ENCODE measurements around the gene UBR1. TPM values are rescaled to one million over a fixed set of nuclear protein-coding genes. Genes with fewer than 3 reads are reported as not detected.

Gene UBR1
- total RNA-seq, 1 experiment from 2014 or later, result 22.6 TPM

DNA sequence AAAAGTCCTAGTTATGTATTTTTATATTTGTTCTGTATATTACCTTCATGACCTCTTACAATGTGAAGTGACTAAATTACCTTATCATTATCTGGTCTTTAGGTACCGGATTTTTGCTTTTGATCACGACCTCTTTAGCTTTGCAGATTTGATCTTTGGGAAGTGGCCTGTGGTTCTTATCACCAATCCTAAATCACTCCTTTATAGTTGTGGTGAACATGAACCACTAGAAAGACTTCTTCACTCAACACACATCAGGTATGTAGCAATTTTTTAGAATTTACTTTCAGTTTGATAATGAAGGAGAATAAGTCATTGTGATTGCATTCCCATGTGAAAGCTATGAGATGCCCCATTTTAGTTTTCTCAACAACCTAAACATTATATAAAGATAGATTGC, 45.9 kb upstream of the UBR1 start:
- H3K36me3 ChIP-seq (ENCODE audit: low read depth, low read length), result peaks cover 29% of the 10 kb centered on the region
- no peak overlapping the region for H3K4me2 ChIP-seq (ENCODE audit: low read length)
- no TSS peak for BruUV-seq (replicated peaks)
- H3K79me2 ChIP-seq (ENCODE audit: low read length), result no peaks in the 10 kb centered on the region
- DNase-seq (no peak), ATAC-seq (no peak)
- peaks cover 5% of the 10 kb centered on the region for H3F3A ChIP-seq (ENCODE audit: low read length, unreplicated experiment)
- H4K20me1 ChIP-seq (ENCODE audit: low read length), result no peaks in the 10 kb centered on the region
- CTCF ChIA-PET, result no interaction called here
- POLR2A ChIA-PET (ENCODE audit: unreplicated experiment), result no interaction called here
- intact Hi-C loops (cut with micrococcal nuclease), result no loop called here
- H2AFZ ChIP-seq (ENCODE audit: low read length), result no peak overlapping the region
- H3K27ac ChIP-seq (ENCODE audit: low read length), result no peak overlapping the region
- H3K27me3 ChIP-seq (ENCODE audit: low read length), result no peaks in the 10 kb centered on the region
- H3K9me3 ChIP-seq (ENCODE audit: low read length), result no peaks in the 10 kb centered on the region
- no peaks in the 10 kb centered on the region for H3K9me2 ChIP-seq (replicated peaks; ENCODE audit: low read length)
- TF ChIP-seq EZH2phosphoT487 (IDR thresholded peaks at IDR 0.05; ENCODE audit: borderline replicate concordance, low read length), result no peak
- TF ChIP-seq EZH2 (IDR thresholded peaks at IDR 0.05; ENCODE audit: low read length, unreplicated experiment), result no peak
- no peak overlapping the region for H3K4me3 ChIP-seq (ENCODE audit: low read length)
- no peak overlapping the region for H3K9ac ChIP-seq (ENCODE audit: low read length)
- peaks cover 14% of the 10 kb centered on the region for H3K4me1 ChIP-seq (ENCODE audit: insufficient read depth, low read length)

DNA sequence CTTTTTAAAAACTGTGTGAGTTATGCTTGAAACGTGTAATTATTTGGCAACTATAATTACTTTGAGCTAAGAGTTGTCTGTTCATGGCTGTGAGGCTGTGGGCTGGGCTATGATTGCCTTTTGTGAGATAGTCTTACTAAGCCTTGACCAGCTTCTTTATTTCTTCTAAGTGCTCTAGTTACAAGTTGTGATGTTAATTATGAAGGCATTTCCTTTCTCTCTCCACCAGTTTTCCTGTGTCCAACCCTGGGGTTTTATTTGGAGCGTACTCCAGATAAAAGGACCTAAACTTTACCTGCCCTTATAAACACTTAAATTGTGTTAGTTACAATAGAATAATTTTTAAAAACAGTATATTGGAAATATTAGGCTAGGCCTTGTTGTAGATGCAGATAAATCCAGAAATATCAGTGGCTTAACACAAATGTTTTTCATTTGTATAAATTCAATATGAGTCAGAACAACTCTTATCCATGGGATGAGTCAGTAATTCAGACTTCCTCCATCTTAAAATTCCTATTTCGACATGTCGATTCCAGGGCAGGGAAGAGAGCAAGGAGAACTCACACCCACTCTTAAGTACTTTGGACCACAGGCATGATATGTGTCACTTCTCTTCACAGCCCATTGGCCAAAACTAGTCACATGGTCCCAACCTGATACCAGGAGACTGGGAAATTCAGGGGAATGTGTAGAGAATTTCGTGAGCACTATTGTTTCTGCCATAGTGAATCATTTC, 44.5 kb upstream of the UBR1 start:
- peaks cover 5% of the 10 kb centered on the region for H3F3A ChIP-seq (ENCODE audit: low read length, unreplicated experiment)
- no peaks in the 10 kb centered on the region for H4K20me1 ChIP-seq (ENCODE audit: low read length)
- H3K9me3 ChIP-seq (ENCODE audit: low read length), result no peaks in the 10 kb centered on the region
- peaks cover 14% of the 10 kb centered on the region for H3K4me1 ChIP-seq (ENCODE audit: insufficient read depth, low read length)
- POLR2A ChIA-PET (ENCODE audit: unreplicated experiment), result no interaction called here
- H3K4me3 ChIP-seq (ENCODE audit: low read length), result no peak overlapping the region
- BruUV-seq (replicated peaks), result no TSS peak
- intact Hi-C loops (cut with micrococcal nuclease), result no loop called here
- H3K79me2 ChIP-seq (ENCODE audit: low read length), result no peaks in the 10 kb centered on the region
- no peak overlapping the region for H2AFZ ChIP-seq (ENCODE audit: low read length)
- H3K9me2 ChIP-seq (replicated peaks; ENCODE audit: low read length), result no peaks in the 10 kb centered on the region
- peaks cover 29% of the 10 kb centered on the region for H3K36me3 ChIP-seq (ENCODE audit: low read depth, low read length)
- DNase-seq (peak; percentile 91), ATAC-seq (peak; percentile 80)
- peak overlapping the region; percentile 26 for H3K4me2 ChIP-seq (ENCODE audit: low read length)
- TF ChIP-seq EZH2phosphoT487 (IDR thresholded peaks at IDR 0.05; ENCODE audit: borderline replicate concordance, low read length) (no peak), EZH2 (IDR thresholded peaks at IDR 0.05; ENCODE audit: low read length, unreplicated experiment) (no peak)
- TF ChIP-seq, protein P1, sequence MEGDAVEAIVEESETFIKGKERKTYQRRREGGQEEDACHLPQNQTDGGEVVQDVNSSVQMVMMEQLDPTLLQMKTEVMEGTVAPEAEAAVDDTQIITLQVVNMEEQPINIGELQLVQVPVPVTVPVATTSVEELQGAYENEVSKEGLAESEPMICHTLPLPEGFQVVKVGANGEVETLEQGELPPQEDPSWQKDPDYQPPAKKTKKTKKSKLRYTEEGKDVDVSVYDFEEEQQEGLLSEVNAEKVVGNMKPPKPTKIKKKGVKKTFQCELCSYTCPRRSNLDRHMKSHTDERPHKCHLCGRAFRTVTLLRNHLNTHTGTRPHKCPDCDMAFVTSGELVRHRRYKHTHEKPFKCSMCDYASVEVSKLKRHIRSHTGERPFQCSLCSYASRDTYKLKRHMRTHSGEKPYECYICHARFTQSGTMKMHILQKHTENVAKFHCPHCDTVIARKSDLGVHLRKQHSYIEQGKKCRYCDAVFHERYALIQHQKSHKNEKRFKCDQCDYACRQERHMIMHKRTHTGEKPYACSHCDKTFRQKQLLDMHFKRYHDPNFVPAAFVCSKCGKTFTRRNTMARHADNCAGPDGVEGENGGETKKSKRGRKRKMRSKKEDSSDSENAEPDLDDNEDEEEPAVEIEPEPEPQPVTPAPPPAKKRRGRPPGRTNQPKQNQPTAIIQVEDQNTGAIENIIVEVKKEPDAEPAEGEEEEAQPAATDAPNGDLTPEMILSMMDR (conservative IDR thresholded peaks at IDR 0.05; ENCODE audit: low read depth, low read length), result no peak
- H3K9ac ChIP-seq (ENCODE audit: low read length), result no peak overlapping the region
- peak overlapping the region; percentile 64 for H3K27ac ChIP-seq (ENCODE audit: low read length)
- CTCF ChIA-PET, result no interaction called here
- no peaks in the 10 kb centered on the region for H3K27me3 ChIP-seq (ENCODE audit: low read length)

DNA sequence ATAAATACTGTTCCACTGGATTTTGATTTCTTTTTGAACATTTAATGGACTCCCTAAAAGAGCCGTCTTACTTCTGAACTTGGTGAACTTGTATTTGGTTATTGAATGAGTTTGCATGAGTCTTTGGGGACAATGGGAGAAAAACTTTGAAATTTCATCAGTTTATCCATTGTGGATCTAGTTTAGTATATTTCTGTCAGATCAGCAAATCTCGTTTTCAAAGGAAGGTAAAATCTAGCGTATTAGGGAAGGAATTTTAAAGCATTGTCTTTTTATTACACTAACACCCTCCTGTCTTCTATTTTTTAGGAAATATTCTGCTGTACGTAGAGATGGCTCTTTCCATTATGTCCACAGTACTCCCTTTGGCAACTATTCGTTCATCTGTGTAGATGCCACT, 40.3 kb upstream of the UBR1 start:
- no peaks in the 10 kb centered on the region for H3K27me3 ChIP-seq (ENCODE audit: low read length)
- peaks cover 27% of the 10 kb centered on the region for H3K4me1 ChIP-seq (ENCODE audit: insufficient read depth, low read length)
- H2AFZ ChIP-seq (ENCODE audit: low read length), result no peak overlapping the region
- no peaks in the 10 kb centered on the region for H3K9me2 ChIP-seq (replicated peaks; ENCODE audit: low read length)
- ChIA-PET CTCF (no interaction called here), POLR2A (ENCODE audit: unreplicated experiment) (no interaction called here)
- intact Hi-C loops (cut with micrococcal nuclease), result no loop called here
- no peaks in the 10 kb centered on the region for H3K79me2 ChIP-seq (ENCODE audit: low read length)
- no TSS peak for BruUV-seq (replicated peaks)
- ATAC-seq, result no peak
- peaks cover 5% of the 10 kb centered on the region for H3F3A ChIP-seq (ENCODE audit: low read length, unreplicated experiment)
- H4K20me1 ChIP-seq (ENCODE audit: low read length), result no peaks in the 10 kb centered on the region
- peaks cover 14% of the 10 kb centered on the region for H3K36me3 ChIP-seq (ENCODE audit: low read depth, low read length)
- H3K4me3 ChIP-seq (ENCODE audit: low read length), result no peak overlapping the region
- no peak overlapping the region for H3K4me2 ChIP-seq (ENCODE audit: low read length)
- TF ChIP-seq, protein P1 (conservative IDR thresholded peaks at IDR 0.05; ENCODE audit: low read depth, low read length), result no peak
- TF ChIP-seq EZH2phosphoT487 (IDR thresholded peaks at IDR 0.05; ENCODE audit: borderline replicate concordance, low read length) (no peak), EZH2 (IDR thresholded peaks at IDR 0.05; ENCODE audit: low read length, unreplicated experiment) (no peak)
- H3K9ac ChIP-seq (ENCODE audit: low read length), result no peak overlapping the region
- DNase-seq, result no peak
- H3K27ac ChIP-seq (ENCODE audit: low read length), result no peak overlapping the region
- no peaks in the 10 kb centered on the region for H3K9me3 ChIP-seq (ENCODE audit: low read length)
